GM23338 (cell line): ENCODE data around the gene GDA.

ENCODE experiments used
- EZH2phosphoT487 ChIP-seq: fragments of 200-600 bp; sonication (generic); IDR thresholded peaks from one replicate; pipeline ENCODE4 v1.8.1; 2018; ENCODE audit warnings: antibody characterized with exemption; ENCODE audit not compliant: unreplicated experiment
- TF ChIP-seq, protein P1 (sequence below), 2 experiments: fragments of 200-600 bp in 1 of 2; sonication (generic) in 1 of 2; conservative IDR thresholded peaks; 2 replicates each; pipeline versions ENCODE4 v1.5.1 to v1.6.1; 2016 to 2017; ENCODE audit warnings: antibody characterized with exemption in 2 of 2, low read depth in 2 of 2, mild to moderate bottlenecking in 2 of 2, moderate library complexity in 1 of 2

- no peak for TF ChIP-seq EZH2phosphoT487
- TF ChIP-seq, protein P1, sequence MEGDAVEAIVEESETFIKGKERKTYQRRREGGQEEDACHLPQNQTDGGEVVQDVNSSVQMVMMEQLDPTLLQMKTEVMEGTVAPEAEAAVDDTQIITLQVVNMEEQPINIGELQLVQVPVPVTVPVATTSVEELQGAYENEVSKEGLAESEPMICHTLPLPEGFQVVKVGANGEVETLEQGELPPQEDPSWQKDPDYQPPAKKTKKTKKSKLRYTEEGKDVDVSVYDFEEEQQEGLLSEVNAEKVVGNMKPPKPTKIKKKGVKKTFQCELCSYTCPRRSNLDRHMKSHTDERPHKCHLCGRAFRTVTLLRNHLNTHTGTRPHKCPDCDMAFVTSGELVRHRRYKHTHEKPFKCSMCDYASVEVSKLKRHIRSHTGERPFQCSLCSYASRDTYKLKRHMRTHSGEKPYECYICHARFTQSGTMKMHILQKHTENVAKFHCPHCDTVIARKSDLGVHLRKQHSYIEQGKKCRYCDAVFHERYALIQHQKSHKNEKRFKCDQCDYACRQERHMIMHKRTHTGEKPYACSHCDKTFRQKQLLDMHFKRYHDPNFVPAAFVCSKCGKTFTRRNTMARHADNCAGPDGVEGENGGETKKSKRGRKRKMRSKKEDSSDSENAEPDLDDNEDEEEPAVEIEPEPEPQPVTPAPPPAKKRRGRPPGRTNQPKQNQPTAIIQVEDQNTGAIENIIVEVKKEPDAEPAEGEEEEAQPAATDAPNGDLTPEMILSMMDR (conservative IDR thresholded peaks at IDR 0.05; ENCODE audit: low read depth in 2 of 2): no peak
Observed at GRCh38 chr9:72257814-72258213, 108.6 kb downstream of the GDA start.
